AG09309 (cell line): Measurements from ENCODE around the gene NEDD9.

Experiments
- DNase-seq: peaks from one replicate; pipeline ENCODE4 v3.0.0-alpha.2; 2010; ENCODE audit warnings: low read depth
- H3K4me3 ChIP-seq: 2 replicates; pipeline ENCODE4 v1.5.1; 2011; ENCODE audit warnings: mild to moderate bottlenecking, low read depth, low read length, moderate library complexity; ENCODE audit not compliant: control insufficient read depth
- CTCF ChIP-seq: IDR thresholded peaks from 2 replicates; pipeline ENCODE4 v1.5.1; 2011; ENCODE audit warnings: mild to moderate bottlenecking, low read depth, low read length, inconsistent platforms; ENCODE audit not compliant: insufficient read depth, control insufficient read depth; ENCODE audit errors: missing control alignments

NEDD9 gene

DNA sequence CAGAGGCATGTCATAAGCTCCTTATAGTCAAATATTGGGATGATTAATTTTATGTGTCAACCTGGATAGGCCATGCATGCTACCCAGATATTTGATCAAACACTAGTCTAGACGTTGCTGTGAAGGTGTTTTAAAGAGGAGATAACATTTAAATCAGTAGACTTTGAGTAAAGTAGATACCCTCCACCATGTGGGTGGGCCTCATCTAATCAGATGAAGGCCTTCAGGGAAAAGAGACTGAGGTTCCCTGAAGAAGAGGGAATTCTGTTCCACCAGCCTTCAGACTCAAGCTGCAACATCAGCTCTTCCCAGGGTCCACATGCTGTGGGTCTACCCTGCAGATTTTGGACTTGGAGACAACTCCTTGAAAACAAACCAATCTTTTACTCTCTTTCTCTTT lies 11.4 kb upstream of the NEDD9 start:
- no peak overlapping the region for H3K4me3 ChIP-seq
- TF ChIP-seq CTCF: no peak
- no peak for DNase-seq

- no peak overlapping the region for H3K4me3 ChIP-seq
- DNase-seq: peak; percentile 59
- no peak for TF ChIP-seq CTCF
Measured at GRCh38 chr6:11242711-11243110, 10.2 kb upstream of the NEDD9 start.

DNA sequence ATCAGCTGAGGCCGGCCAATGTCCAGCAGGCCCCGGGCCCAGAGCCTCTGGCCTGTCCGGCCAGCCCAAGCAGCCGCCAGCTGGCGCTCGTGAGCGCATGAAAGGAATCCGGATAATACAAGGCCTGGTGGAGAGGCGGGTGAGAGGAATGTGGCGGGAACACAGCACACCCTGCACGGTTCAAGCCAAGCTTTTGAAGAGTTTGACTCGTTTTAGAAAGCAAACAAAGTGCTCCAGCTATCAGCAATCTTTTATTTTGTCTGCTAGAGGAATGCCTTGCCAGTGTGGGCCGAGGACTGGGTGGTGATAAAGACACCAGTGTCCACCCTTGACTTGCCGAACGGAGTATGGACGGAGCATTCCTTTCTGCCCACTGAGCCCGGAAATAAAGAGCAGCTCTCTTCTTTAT lies 9.3 kb upstream of the NEDD9 start:
- peak; percentile 52 for TF ChIP-seq CTCF
- no peak for DNase-seq
- H3K4me3 ChIP-seq: no peak overlapping the region

- TF ChIP-seq CTCF: no peak
- no peak for DNase-seq
- no peak overlapping the region for H3K4me3 ChIP-seq
Measured at GRCh38 chr6:11241154-11241792, 8.8 kb upstream of the NEDD9 start.

DNA sequence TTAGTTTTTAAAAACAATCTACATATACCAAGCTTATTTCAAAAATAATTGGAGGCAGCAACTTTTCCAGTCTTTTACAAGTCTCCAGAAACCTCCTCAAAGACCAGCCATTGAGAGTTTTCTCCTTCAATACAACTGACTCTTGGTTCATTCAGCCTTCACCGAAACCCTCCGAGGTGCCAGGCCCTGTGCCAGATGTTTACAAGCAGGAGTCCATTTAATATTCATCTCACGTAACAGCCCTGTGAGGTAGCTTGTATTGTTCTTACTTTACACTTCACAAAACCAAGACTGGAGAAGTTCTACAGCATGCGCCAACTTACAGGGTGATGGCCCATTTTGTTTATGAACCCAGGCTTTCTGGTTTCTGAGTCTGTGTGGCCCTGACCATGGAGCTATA lies 5.5 kb upstream of the NEDD9 start:
- DNase-seq: no peak
- TF ChIP-seq CTCF: no peak
- no peak overlapping the region for H3K4me3 ChIP-seq

DNA sequence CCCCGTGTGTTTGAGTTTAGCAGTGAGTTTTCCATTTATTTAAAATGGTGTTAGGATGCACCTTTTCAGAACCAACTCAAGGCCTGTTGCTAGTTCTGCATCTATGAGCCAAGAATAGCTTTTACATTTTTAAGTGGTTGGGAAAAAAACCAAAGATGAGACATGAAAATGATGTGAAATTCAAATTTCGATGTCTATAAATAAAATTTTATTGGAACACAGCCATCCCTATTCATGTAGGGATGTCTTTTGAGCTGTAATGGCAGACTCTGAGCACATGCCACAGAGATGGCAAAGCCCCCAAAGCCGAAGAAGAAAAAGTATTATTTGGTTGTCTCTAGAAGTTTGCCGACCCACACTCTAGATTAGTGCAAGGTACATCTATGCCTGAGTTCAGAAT lies 5.0 kb upstream of the NEDD9 start:
- H3K4me3 ChIP-seq: no peak overlapping the region
- no peak for DNase-seq
- TF ChIP-seq CTCF: no peak

GRCh38 chr6:11236915-11237314 lies 4.4 kb upstream of the NEDD9 start:
- no peak for DNase-seq
- H3K4me3 ChIP-seq: no peak overlapping the region
- TF ChIP-seq CTCF: no peak
